Lung (tissue), 12 donors: ENCODE data around the gene RIN3. TPM values are rescaled to one million over a fixed set of nuclear protein-coding genes. Genes with fewer than 3 reads are reported as not detected.

Experiments
- ATAC-seq: fragments of 200-7000 bp; cut with Tn5 transposase; one replicate; pipeline ENCODE4 v1.9.1; 2020; ENCODE audit warnings: moderate number of reproducible peaks; ENCODE audit not compliant: insufficient read depth, low FRiP score
- DNase-seq, 3 donors: peaks; one replicate each; pipeline ENCODE4 v3.0.0-alpha.2; 2013 to 2017
- H3K27ac ChIP-seq, 2 donors: one replicate each; pipeline ENCODE4 v1.5.1; 2013; ENCODE audit warnings: mild to moderate bottlenecking in 2 of 2, moderate library complexity in 2 of 2, control low read depth in 1 of 2, inconsistent platforms in 1 of 2, low read depth in 1 of 2, low read length in 1 of 2
- H3K27me3 ChIP-seq, 3 donors: one replicate each; pipeline ENCODE4 v1.5.1; 2013; ENCODE audit warnings: low read length in 2 of 3; ENCODE audit not compliant: control insufficient read depth in 3 of 3, insufficient read depth in 3 of 3
- H3K36me3 ChIP-seq, 4 donors: one replicate each; pipeline ENCODE4 v1.5.1; 2013; ENCODE audit warnings: low read length in 4 of 4, mild to moderate bottlenecking in 1 of 4, moderate library complexity in 1 of 4; ENCODE audit not compliant: control insufficient read depth in 4 of 4, insufficient read depth in 4 of 4
- H3K4me1 ChIP-seq, 5 donors: one replicate each; pipeline ENCODE4 v1.5.1; 2013; ENCODE audit warnings: low read length in 5 of 5, mild to moderate bottlenecking in 2 of 5, moderate library complexity in 1 of 5; ENCODE audit not compliant: control insufficient read depth in 5 of 5, insufficient read depth in 5 of 5
- H3K4me3 ChIP-seq: one replicate; pipeline ENCODE4 v1.5.1; 2013; ENCODE audit warnings: mild to moderate bottlenecking, control low read depth, moderate library complexity
- H3K9ac ChIP-seq, 2 donors: one replicate each; pipeline ENCODE4 v1.5.1; 2013; ENCODE audit warnings: low read length in 2 of 2, control low read depth in 1 of 2; ENCODE audit not compliant: insufficient read depth in 1 of 2
- H3K9me3 ChIP-seq, 4 donors: one replicate each; pipeline ENCODE4 v1.5.1; 2013; ENCODE audit warnings: low read length in 3 of 4, mild to moderate bottlenecking in 1 of 4, moderate library complexity in 1 of 4; ENCODE audit not compliant: control insufficient read depth in 4 of 4, insufficient read depth in 3 of 4
- WGBS, 2 donors: extraction: QIAGEN DNeasy Blood & Tissue Kit; methylation state at CpG; one replicate each; pipeline ENCODE4 v1.1.7; 2013; 5-methylcytosine and 5-hydroxymethylcytosine counted together
- polyA plus RNA-seq, 2 donors: library from polyadenylated mRNA; stranded (reverse); fragments of 200-250 nt; gene quantifications; one replicate each; pipeline ENCODE4 v1.2.1, GENCODE V29; 2013
- total RNA-seq, 2 donors: library from RNA; depleted of rRNA in 1 of 2; stranded (reverse); fragments of >200 nt in 1 of 2; gene quantifications; one replicate each; pipeline ENCODE4 v1.2.1, GENCODE V29; 2014 to 2021
- TF ChIP-seq, protein P1 (sequence below): IDR thresholded peaks from 2 replicates; pipeline ENCODE4 v1.5.1; 2012; ENCODE audit warnings: mild to moderate bottlenecking; ENCODE audit errors: control extremely low read depth, extremely low read depth
- donor health status: control.
- donor health status: control.
- donor health status: Bipolar disorder and iron deficiency.
- donor health status: healthy.
- donor health status: DM: yes; HTN: yes; CAD: no.

Gene RIN3
- total and polyA plus RNA-seq, 4 donors: 19.3 to 55.5 (median 40.2) TPM

DNA sequence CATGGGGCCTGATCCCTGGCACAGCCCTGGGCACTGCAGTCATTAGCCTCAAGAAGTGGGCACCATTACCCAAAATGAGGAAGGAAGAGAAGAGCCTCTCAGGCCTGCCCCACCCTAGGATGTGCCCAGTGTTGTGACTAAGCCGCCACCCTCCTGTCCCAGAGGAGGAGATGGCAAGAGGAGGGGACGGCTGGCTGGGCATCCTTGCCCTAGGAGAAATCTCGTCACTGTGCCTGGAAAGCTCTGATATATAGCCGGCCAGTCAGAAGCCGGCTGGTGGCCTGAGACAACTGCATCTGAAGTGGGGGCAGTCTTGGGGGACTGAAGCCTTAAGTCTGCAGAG lies 119.7 kb downstream of the RIN3 start:
- no peak for ATAC-seq

DNA sequence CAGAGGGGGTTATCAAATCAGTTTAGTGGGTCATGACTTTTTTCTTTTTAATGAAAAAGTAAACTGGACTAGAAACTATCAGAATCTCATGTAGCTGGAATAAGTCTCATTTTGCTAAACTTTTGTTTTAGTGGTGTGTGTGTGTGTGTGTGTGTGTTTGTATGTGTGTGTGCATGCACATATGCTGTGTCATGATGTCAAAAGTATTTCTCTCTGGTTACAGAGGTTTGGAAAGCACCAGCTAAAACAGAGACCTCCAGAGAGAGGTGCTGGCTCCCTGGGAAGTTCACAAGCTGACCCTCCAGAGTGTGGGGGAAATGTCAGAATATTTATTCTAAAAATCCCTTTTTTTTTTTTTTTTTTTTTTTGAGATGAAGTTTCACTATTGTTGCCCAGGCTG lies 120.1 kb downstream of the RIN3 start:
- H3K27ac ChIP-seq: no peak overlapping the region
- no peak for ATAC-seq
- no peaks in the 10 kb centered on the region for H3K27me3 ChIP-seq
- TF ChIP-seq, protein P1, sequence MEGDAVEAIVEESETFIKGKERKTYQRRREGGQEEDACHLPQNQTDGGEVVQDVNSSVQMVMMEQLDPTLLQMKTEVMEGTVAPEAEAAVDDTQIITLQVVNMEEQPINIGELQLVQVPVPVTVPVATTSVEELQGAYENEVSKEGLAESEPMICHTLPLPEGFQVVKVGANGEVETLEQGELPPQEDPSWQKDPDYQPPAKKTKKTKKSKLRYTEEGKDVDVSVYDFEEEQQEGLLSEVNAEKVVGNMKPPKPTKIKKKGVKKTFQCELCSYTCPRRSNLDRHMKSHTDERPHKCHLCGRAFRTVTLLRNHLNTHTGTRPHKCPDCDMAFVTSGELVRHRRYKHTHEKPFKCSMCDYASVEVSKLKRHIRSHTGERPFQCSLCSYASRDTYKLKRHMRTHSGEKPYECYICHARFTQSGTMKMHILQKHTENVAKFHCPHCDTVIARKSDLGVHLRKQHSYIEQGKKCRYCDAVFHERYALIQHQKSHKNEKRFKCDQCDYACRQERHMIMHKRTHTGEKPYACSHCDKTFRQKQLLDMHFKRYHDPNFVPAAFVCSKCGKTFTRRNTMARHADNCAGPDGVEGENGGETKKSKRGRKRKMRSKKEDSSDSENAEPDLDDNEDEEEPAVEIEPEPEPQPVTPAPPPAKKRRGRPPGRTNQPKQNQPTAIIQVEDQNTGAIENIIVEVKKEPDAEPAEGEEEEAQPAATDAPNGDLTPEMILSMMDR: no peak
- no peak overlapping the region for H3K9ac ChIP-seq
- H3K4me3 ChIP-seq: no peak overlapping the region
- H3K9me3 ChIP-seq: no peaks in the 10 kb centered on the region
- H3K36me3 ChIP-seq: peaks cover 0 to under 1% (median 0%) of the 10 kb centered on the region in 4 donors
- H3K4me1 ChIP-seq: peaks cover 0 to 14% (median 7%) of the 10 kb centered on the region in 5 donors
- DNase-seq: no peak

More for the DNA sequence above, 119.7 kb downstream of the RIN3 start:
- H3K4me1 ChIP-seq: peaks cover 0 to 14% (median 7%) of the 10 kb centered on the region in 5 donors
- peak overlapping the region in 1 of 2 donors; percentile 55 for H3K27ac ChIP-seq
- H3K36me3 ChIP-seq: no peaks in the 10 kb centered on the region
- TF ChIP-seq, protein P1: no peak
- DNase-seq: no peak
- no peaks in the 10 kb centered on the region for H3K27me3 ChIP-seq
- H3K4me3 ChIP-seq: no peak overlapping the region
- 49 to 62% methylated on average over 5 of the region's 5 CpGs for WGBS, 2 donors
- no peaks in the 10 kb centered on the region for H3K9me3 ChIP-seq
- no peak overlapping the region for H3K9ac ChIP-seq

- WGBS, 2 donors: 93 to 94% methylated on average over 4 of the region's 4 CpGs
Observed at GRCh38 chr14:92635031-92635430, 121.5 kb downstream of the RIN3 start.

More at GRCh38 chr14:92635031-92635430, 121.5 kb downstream of the RIN3 start:
- DNase-seq (no peak), ATAC-seq (no peak)
- peaks cover 0 to 17% (median 7%) of the 10 kb centered on the region in 5 donors for H3K4me1 ChIP-seq
- H3K27me3 ChIP-seq: no peaks in the 10 kb centered on the region
- no peak overlapping the region for H3K9ac ChIP-seq
- TF ChIP-seq, protein P1: no peak
- H3K36me3 ChIP-seq: peaks cover 0 to 3% (median 0%) of the 10 kb centered on the region in 4 donors
- H3K9me3 ChIP-seq: no peaks in the 10 kb centered on the region
- H3K27ac ChIP-seq: no peak overlapping the region
- no peak overlapping the region for H3K4me3 ChIP-seq
